ENCODE measurements around the gene HEXD.

DNA sequence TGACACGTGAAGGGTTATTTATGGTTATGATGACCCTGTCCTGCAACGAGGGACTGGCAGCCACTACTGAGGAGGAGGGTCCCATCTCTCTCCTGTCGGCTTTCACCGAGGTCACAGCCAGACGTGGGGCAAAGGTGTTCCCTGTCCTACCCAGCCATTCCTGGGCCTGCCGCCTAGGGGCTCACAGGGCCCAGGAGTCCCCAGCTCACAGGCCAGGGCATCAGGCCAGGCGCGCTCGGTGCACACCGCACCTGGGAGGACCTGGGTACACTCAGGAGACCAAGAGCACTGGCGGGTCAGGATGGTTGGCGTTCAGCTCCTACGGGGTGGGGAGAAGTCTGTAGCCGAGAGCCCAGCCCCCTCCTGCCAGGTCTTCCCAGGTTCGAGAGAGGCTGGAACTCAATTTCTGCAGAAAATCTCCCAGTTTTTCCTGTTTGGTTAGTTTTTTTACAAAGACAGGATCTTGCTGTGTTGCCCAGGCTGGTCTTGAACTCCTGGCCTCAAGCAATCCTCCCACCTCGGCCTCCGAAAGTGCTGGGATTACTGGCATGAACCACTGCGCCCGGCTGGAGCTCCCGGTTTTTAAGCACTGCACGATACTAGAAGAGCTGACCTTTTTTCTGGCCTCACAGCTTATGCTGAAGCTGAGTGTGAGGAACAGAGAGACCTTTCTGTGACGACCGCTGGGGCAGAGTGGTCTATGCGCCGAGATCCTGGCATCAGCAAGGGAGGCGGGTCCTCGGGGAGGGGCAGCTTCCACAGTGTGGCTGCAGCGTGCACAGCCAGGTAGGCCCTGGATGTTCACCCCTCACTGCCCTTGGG lies 24.7 kb downstream of the HEXD start:
- TF ChIP-seq CTCF (IDR thresholded peaks at IDR 0.05): no peak
- TF ChIP-seq POLR2A (IDR thresholded peaks at IDR 0.05): no peak

All from uterus (tissue), 2 donors.